ENCODE measurements around the gene MSX1.
"Not testable (repeated sequence)": the region's sequence is repeated elsewhere in the genome, so short reads cannot be mapped to it uniquely, and the experiment has no call there.

DNA sequence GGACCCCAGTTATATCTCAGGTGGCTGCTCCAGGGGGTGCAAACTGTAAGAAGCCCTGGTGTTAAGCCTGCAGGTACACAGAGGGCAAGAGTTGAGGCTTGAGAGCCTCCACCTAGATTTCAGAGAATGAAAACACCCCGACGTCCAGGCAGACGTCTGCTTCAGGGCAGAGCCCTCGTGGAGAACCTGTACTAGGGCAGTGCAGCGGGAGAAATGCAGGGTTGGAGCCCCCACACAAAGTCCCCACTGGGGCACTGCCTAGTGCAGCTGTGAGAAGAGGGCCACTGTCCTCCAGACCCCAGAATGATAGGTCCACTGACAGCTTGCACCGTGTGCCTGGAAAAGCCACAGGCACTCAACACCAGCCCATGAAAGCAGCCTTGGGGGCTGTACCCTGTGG is 37.2 kb upstream of the MSX1 start:
- TF ChIP-seq, protein P1, sequence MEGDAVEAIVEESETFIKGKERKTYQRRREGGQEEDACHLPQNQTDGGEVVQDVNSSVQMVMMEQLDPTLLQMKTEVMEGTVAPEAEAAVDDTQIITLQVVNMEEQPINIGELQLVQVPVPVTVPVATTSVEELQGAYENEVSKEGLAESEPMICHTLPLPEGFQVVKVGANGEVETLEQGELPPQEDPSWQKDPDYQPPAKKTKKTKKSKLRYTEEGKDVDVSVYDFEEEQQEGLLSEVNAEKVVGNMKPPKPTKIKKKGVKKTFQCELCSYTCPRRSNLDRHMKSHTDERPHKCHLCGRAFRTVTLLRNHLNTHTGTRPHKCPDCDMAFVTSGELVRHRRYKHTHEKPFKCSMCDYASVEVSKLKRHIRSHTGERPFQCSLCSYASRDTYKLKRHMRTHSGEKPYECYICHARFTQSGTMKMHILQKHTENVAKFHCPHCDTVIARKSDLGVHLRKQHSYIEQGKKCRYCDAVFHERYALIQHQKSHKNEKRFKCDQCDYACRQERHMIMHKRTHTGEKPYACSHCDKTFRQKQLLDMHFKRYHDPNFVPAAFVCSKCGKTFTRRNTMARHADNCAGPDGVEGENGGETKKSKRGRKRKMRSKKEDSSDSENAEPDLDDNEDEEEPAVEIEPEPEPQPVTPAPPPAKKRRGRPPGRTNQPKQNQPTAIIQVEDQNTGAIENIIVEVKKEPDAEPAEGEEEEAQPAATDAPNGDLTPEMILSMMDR (conservative IDR thresholded peaks at IDR 0.05; ENCODE audit: low read depth, low read length) = not testable (repeated sequence)
- TF ChIP-seq EZH2 (IDR thresholded peaks at IDR 0.05; ENCODE audit: borderline replicate concordance, low read depth, low read length, poor library complexity, severe bottlenecking) = not testable (repeated sequence)
